Retinal pigment epithelial cell (primary cell): ENCODE measurements around the gene DPP6.

ENCODE experiments used
- DNase-seq: peaks from one replicate; pipeline ENCODE4 v3.0.0-alpha.2; 2010; ENCODE audit warnings: low read depth
- H3K4me3 ChIP-seq: 2 replicates; pipeline ENCODE4 v1.5.1; 2011; ENCODE audit warnings: mild to moderate bottlenecking, low read length, control low read depth, moderate library complexity
- CTCF ChIP-seq: conservative IDR thresholded peaks from 2 replicates; pipeline ENCODE4 v1.5.1; 2011; ENCODE audit warnings: low read depth, low read length, control low read depth, inconsistent platforms

Gene DPP6

GRCh38 chr7:154345093-154345492, 292.9 kb downstream of the DPP6 start:
- TF ChIP-seq CTCF, result no peak
- H3K4me3 ChIP-seq, result no peak overlapping the region
- DNase-seq, result no peak

- TF ChIP-seq CTCF, result no peak
Observed at GRCh38 chr7:154347700-154348266, 295.6 kb downstream of the DPP6 start.

DNA sequence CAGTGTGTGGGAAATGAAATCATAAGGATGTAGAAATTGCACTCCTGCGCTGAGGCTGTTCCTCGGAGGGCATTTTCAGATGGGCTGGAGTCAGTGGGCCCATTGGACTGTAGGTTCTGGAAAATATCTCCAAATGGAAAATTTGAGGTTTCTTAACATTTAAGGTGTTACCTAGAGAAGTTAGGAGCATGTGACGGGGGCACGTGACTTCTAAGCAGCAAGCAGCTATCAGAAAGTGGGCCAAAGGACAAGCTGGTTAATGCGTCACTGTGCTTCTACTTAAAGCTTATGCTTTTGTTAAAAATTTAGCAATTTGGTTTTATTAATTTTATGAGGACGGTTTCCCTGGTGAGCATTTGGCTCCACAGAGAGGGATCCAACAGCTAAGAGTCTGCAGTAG, 298.7 kb downstream of the DPP6 start:
- no peak overlapping the region for H3K4me3 ChIP-seq
- no peak for DNase-seq
- no peak for TF ChIP-seq CTCF

More at GRCh38 chr7:154347700-154348266, 295.6 kb downstream of the DPP6 start:
- no peak overlapping the region for H3K4me3 ChIP-seq
- no peak for DNase-seq

GRCh38 chr7:154353355-154353767, 301.2 kb downstream of the DPP6 start:
- TF ChIP-seq CTCF, result no peak
- no peak for DNase-seq
- no peak overlapping the region for H3K4me3 ChIP-seq

DNA sequence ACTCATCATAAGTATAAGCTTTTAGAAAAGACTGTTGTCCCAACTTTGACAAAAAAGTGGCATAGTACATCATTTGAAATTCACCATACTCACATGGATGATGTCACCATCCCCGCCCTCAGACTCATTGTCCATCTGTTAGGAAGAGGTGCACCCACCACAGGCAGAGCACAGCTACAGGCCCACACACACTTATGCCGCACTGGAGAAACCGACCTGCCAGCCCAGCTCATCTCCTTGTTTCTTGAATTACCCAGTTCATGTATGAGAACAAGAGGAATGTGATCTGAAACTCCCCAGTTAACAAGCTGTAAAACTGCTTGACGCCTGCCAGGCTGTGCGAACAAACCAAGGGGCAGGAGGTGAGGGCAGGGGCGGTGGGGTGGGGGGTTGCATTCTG, 312.0 kb downstream of the DPP6 start:
- no peak for DNase-seq
- no peak for TF ChIP-seq CTCF
- H3K4me3 ChIP-seq, result no peak overlapping the region

- TF ChIP-seq CTCF, result no peak
- DNase-seq, result no peak
- H3K4me3 ChIP-seq, result no peak overlapping the region
Observed at GRCh38 chr7:154371424-154371823, 319.2 kb downstream of the DPP6 start.

DNA sequence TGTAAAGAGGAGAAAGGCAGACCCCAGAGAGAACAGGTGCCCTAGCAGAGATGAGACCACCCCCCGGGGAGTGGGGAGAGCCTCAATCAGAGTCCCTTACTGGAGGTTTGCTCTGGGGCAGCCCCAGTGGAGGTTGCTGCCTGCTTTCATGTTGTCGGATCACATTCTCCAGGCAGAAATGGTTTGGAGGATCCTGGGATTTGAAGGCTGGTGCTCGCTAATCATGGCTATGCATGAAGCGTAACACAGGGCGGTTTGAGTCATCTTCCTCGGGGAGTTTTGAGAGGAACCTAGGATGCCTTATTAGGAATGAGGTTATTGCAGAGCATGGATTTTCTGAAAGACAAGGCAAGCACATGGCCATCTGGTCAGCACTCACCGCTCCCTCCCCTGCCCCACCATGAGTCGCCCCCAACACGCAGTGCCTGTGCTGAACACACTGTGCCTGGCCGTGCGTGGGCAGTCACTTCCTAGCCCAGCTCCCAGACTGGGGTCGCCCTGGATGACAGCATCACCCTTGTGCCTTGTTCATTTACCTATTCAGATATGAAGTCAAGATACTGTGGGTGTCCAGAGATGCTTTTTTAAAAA, 319.9 kb downstream of the DPP6 start:
- TF ChIP-seq CTCF, result no peak
- H3K4me3 ChIP-seq, result no peak overlapping the region
- no peak for DNase-seq
